Mucosa of rectum (tissue), 2 donors: Measurements from ENCODE around the gene MED13.

Experiments
- H3K27ac ChIP-seq, 2 donors: one replicate each; pipeline ENCODE4 v1.7.0; 2013; ENCODE audit warnings: inconsistent platforms in 2 of 2, low read depth in 2 of 2, low read length in 2 of 2
- H3K27me3 ChIP-seq, 2 donors: one replicate each; pipeline ENCODE4 v1.7.0; 2013; ENCODE audit warnings: low read length in 2 of 2; ENCODE audit not compliant: control insufficient read depth in 2 of 2, insufficient read depth in 2 of 2
- H3K36me3 ChIP-seq, 2 donors: one replicate each; pipeline ENCODE4 v1.7.0; 2013; ENCODE audit warnings: low read length in 2 of 2; ENCODE audit not compliant: control insufficient read depth in 2 of 2, insufficient read depth in 2 of 2
- H3K4me1 ChIP-seq, 2 donors: one replicate each; pipeline ENCODE4 v1.7.0; 2013; ENCODE audit warnings: low read length in 2 of 2, mild to moderate bottlenecking in 1 of 2; ENCODE audit not compliant: control insufficient read depth in 2 of 2, insufficient read depth in 2 of 2
- H3K4me3 ChIP-seq, 2 donors: one replicate each; pipeline ENCODE4 v1.7.0; 2013; ENCODE audit warnings: low read length in 2 of 2
- H3K9ac ChIP-seq, 2 donors: one replicate each; pipeline ENCODE4 v1.7.0; 2013; ENCODE audit warnings: low read length in 2 of 2, low read depth in 1 of 2, mild to moderate bottlenecking in 1 of 2
- H3K9me3 ChIP-seq, 2 donors: one replicate each; pipeline ENCODE4 v1.7.0; 2013; ENCODE audit warnings: low read length in 2 of 2; ENCODE audit not compliant: control insufficient read depth in 2 of 2
- donor health status: healthy.
- donor health status: Normal muscosa, but diverticular disease.

Gene MED13

DNA sequence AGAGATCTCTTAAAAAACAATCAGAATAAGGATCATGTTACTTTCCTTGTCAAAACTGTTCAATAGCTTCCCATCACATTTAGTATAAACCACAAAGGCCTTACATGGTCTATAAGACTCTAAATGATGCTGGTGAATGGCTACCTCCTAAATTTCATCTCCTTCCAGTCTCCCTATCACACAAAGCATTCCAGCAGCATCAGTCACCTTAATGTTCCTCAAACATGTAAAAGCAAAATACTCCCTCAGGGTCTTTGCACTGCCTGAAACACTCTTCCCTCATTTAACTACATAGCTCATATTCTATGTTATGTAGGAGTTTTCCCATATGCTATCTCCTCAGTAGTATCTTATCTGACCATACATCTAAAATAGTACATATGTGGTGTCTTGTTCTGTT lies 83.8 kb downstream of the MED13 start:
- H3K27ac ChIP-seq: no peak overlapping the region

DNA sequence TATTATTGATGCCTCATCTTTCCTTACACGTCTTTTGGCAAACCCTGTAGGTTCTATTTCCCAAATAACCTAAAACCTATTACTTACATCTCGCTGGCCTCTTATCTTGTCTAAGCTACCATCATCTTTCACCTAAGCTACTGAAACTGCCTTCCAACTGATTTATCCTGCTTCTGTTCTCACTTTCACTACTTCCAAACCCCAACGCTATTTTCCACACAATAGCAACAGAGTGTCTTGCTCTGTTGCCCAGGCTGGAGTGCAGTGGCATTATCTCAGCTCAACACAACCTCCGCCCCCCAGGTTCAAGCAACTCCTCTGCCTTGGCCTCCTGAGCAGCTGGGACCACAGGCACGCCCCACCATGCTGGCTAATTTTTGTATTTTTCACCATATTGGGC lies 84.5 kb downstream of the MED13 start:
- H3K4me3 ChIP-seq: no peak overlapping the region
- no peaks in the 10 kb centered on the region for H3K9me3 ChIP-seq
- H3K36me3 ChIP-seq: peaks cover 36 to 50% of the 10 kb centered on the region in 2 donors
- H3K27me3 ChIP-seq: no peaks in the 10 kb centered on the region
- H3K4me1 ChIP-seq: no peaks in the 10 kb centered on the region
- no peak overlapping the region for H3K9ac ChIP-seq
- H3K27ac ChIP-seq: no peak overlapping the region

More for the DNA sequence above, 83.8 kb downstream of the MED13 start:
- no peaks in the 10 kb centered on the region for H3K9me3 ChIP-seq
- H3K9ac ChIP-seq: no peak overlapping the region
- no peaks in the 10 kb centered on the region for H3K27me3 ChIP-seq
- no peak overlapping the region for H3K4me3 ChIP-seq
- no peaks in the 10 kb centered on the region for H3K4me1 ChIP-seq
- peaks cover 44 to 54% of the 10 kb centered on the region in 2 donors for H3K36me3 ChIP-seq

GRCh38 chr17:61974115-61974514 lies 91.0 kb downstream of the MED13 start:
- peaks cover 28 to 36% of the 10 kb centered on the region in 2 donors for H3K36me3 ChIP-seq
- no peak overlapping the region for H3K4me3 ChIP-seq
- H3K9me3 ChIP-seq: no peaks in the 10 kb centered on the region
- no peaks in the 10 kb centered on the region for H3K27me3 ChIP-seq
- no peaks in the 10 kb centered on the region for H3K4me1 ChIP-seq
- no peak overlapping the region for H3K27ac ChIP-seq
- H3K9ac ChIP-seq: no peak overlapping the region

DNA sequence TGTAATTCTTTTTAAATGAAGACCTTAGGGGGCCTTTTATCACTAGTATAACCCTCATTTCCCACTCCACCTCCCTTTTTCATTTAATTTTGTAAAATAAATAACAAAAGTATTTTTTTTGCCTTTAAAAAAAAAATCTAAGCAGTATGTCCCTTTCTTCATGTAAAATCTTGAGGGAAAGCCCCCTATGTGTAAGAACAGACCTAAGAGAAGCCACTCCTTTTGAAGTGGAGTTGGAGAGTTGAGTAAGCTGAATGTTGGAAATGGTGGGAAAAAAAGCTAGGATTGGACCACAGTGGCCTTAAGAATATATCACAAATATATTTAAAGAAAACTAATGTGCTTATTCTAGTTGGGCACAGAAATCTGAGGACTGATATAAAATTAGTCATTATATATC lies 92.8 kb downstream of the MED13 start:
- Histone ChIP-seq H3K36me3 (peaks cover 27 to 41% of the 10 kb centered on the region in 2 donors), H3K4me1 (no peaks in the 10 kb centered on the region), H3K9ac (no peak overlapping the region), H3K4me3 (no peak overlapping the region), H3K9me3 (no peaks in the 10 kb centered on the region), H3K27ac (no peak overlapping the region), H3K27me3 (no peaks in the 10 kb centered on the region)

DNA sequence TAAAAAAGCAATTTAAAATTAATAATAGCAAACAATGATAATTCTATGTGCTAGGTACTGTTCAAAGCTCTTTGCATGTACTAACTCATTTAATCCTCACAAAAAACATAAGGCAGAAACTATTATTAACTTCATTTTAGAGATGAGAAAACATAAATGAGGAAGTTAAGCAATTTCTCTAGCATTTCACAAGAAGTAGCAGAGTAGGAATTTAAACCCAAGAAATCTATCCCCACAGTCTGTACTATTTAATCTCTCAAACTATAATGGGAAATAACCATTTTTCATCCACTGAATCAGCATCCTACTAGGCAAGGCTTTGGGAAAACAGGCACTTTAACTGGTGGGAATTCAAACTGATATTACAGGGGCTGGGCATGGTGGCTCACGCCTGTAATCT lies 95.0 kb downstream of the MED13 start:
- no peaks in the 10 kb centered on the region for H3K9me3 ChIP-seq
- no peak overlapping the region for H3K27ac ChIP-seq
- no peaks in the 10 kb centered on the region for H3K27me3 ChIP-seq
- H3K9ac ChIP-seq: no peak overlapping the region
- H3K4me3 ChIP-seq: no peak overlapping the region
- peaks cover 35 to 49% of the 10 kb centered on the region in 2 donors for H3K36me3 ChIP-seq
- H3K4me1 ChIP-seq: no peaks in the 10 kb centered on the region

DNA sequence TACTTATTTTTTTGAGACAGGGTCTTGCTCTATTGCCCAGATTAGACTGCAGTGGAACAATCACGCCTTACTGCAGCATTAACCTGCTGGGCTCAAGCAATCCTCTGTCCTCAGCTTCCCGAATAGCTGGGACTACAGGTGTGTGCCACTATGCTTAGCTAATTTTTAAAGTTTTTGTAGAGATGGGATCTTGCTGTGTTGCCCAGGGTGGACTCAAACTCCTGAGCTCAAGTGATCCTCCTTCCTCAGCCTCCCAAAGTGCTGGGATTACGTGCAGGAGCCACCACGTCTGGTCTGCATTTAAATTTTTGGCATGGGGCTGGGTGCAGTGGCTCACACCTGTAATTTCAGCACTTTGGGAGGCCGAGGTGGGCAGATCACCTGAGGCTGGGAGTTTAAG lies 96.3 kb downstream of the MED13 start:
- H3K27ac ChIP-seq: no peak overlapping the region
- H3K36me3 ChIP-seq: peaks cover 48 to 56% of the 10 kb centered on the region in 2 donors
- no peak overlapping the region for H3K9ac ChIP-seq
- H3K4me1 ChIP-seq: no peaks in the 10 kb centered on the region
- no peaks in the 10 kb centered on the region for H3K9me3 ChIP-seq
- H3K27me3 ChIP-seq: no peaks in the 10 kb centered on the region
- no peak overlapping the region for H3K4me3 ChIP-seq

- Histone ChIP-seq H3K4me3 (no peak overlapping the region), H3K9me3 (no peaks in the 10 kb centered on the region), H3K9ac (no peak overlapping the region), H3K36me3 (peaks cover 53 to 64% of the 10 kb centered on the region in 2 donors), H3K27me3 (no peaks in the 10 kb centered on the region), H3K4me1 (no peaks in the 10 kb centered on the region), H3K27ac (no peak overlapping the region)
Measured at GRCh38 chr17:61967729-61968128, 97.3 kb downstream of the MED13 start.

GRCh38 chr17:61966191-61966590 lies 98.9 kb downstream of the MED13 start:
- no peaks in the 10 kb centered on the region for H3K4me1 ChIP-seq
- peaks cover 57 to 62% of the 10 kb centered on the region in 2 donors for H3K36me3 ChIP-seq
- no peaks in the 10 kb centered on the region for H3K9me3 ChIP-seq
- H3K9ac ChIP-seq: no peak overlapping the region
- H3K27ac ChIP-seq: no peak overlapping the region
- H3K27me3 ChIP-seq: no peaks in the 10 kb centered on the region
- H3K4me3 ChIP-seq: no peak overlapping the region

- H3K4me3 ChIP-seq: no peak overlapping the region
- no peak overlapping the region for H3K27ac ChIP-seq
- H3K9me3 ChIP-seq: no peaks in the 10 kb centered on the region
- no peaks in the 10 kb centered on the region for H3K4me1 ChIP-seq
- H3K36me3 ChIP-seq: peaks cover 55 to 64% of the 10 kb centered on the region in 2 donors
- no peak overlapping the region for H3K9ac ChIP-seq
- H3K27me3 ChIP-seq: no peaks in the 10 kb centered on the region
Measured at GRCh38 chr17:61955619-61956018, 109.5 kb downstream of the MED13 start.

DNA sequence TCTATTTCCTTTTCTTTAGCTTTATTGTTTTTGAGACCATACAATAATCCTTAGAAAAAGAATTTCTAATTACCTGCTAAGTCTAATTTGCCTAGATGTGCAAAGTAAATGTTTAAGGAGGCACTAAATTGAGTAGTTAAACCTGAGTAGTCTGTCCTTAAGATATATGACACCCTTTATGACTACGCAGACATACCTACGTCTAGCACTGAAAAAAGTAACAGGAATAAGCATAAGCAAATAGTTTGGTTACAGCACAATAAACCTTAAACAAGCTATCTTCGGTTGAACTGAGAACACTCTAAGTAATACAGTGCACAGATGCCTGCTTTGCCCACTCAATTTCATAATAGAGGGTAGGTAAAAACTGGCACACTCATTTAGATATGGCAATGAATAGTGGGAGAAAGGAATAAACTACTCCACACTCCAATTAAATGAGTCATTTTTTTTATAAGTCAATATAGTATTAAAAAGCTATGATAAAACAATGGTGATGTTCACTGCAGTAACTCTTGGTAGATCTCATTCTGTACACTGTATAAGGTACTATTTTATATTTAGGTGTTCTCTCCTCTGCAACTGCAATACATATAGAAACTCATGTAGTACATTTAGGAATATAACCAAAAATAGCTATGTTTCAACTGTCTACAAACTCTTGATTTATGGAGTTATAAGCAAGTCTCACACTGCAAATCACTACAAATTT lies 117.6 kb downstream of the MED13 start:
- peaks cover 56 to 57% of the 10 kb centered on the region in 2 donors for H3K36me3 ChIP-seq
- no peak overlapping the region for H3K9ac ChIP-seq
- H3K27me3 ChIP-seq: no peaks in the 10 kb centered on the region
- H3K4me1 ChIP-seq: no peaks in the 10 kb centered on the region
- no peak overlapping the region for H3K4me3 ChIP-seq
- H3K9me3 ChIP-seq: no peaks in the 10 kb centered on the region
- H3K27ac ChIP-seq: no peak overlapping the region
